Stimulated activated CD4-positive, alpha-beta T cell treated with anti-CD3 and anti-CD28 coated beads, Interleukin-15, amount 100 ng/mL, for 1 hour (primary cell): ENCODE results near the gene LINC01488.

Experiments
- DNase-seq, 2 donors: peaks; one replicate each; pipeline ENCODE4 v3.0.0-alpha.2; 2020; ENCODE audit warnings: low read depth in 1 of 2, low spot score in 1 of 2

The LINC01488 gene

GRCh38 chr11:69445131-69445470 lies 36.4 kb upstream of the LINC01488 start:
- DNase-seq = no peak

GRCh38 chr11:69446108-69446507 lies 35.4 kb upstream of the LINC01488 start:
- DNase-seq = no peak

- no peak for DNase-seq
Measured at GRCh38 chr11:69447786-69448185, 33.7 kb upstream of the LINC01488 start.

DNA sequence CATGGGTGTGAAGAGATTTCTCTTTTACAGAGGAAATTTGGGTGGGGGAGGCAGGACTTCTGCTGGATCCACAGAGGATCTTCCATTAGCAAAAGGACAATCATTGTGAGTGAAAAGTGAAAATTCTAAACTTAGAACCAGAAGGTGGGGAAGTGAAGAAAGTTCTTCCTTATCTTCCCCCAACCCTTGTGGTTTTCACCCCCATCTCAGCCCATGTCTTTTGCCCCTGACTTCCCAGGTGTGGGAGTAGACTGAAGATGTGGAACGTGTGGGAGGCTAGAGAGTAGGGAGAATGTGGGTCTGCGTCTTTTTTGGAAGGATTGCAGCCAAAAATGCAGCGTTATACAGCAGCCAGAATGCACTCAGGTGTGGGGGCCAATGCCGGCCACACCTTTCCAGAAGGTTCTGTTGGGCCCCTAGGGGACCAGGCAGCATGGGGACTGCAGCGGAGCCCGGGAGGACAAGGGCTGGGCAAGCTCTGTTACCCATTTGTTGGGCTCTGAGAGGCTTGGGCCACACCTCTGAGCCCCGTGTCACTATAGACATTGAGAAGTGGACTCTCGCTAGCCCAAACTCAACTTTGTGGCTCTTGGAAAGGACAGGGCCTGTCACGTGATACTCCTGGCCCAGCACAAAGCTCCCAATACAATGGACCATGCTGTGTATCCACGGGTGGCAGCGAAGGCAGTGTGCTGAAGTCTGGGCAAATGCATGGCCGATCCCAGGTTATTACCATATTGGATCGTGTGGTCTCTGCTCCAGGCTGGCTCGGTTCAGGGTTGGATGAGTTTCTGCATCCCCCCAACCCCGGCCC lies 32.8 kb upstream of the LINC01488 start:
- DNase-seq = no peak

- no peak for DNase-seq
Measured at GRCh38 chr11:69449320-69450063, 32.0 kb upstream of the LINC01488 start.

DNA sequence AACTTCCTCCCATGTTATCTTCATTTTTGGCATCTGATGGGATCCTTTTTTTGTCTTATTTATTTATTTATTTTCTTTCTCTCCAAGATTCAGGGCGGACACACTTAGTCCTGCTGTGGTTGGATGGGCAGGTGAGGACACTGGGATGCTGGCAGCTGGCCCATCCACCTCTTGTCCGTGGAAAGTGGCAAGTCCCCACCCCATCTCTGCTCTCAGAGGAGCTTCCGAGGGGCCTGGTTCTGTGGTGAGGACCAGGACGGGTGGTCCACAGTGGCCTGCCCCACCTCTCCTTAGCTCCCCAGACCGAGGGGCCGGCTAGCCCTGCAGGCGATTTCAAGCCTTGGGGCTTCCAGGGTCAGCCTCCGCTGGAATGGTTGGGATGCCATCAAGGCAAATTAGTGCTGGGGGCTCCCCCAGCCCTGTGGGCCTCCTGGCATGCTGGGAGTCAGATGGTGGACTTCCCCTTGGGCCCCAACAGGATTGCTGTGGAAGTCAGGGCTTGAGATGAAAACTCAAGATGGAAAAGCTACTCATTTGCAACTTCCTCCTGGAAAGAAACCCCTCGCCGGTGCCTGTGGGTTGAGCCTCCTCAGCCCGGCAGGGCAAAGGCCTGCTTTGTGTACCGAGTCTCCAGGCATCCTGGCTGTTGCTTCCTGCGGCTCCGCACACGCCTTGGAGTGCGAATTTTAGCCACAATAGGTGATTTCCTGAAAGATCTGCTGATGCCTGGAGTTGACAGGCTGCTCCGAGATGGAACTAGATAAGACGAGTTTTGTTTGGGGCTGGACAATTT lies 31.2 kb upstream of the LINC01488 start:
- DNase-seq = no peak

GRCh38 chr11:69450857-69451220 lies 30.6 kb upstream of the LINC01488 start:
- DNase-seq = no peak

DNA sequence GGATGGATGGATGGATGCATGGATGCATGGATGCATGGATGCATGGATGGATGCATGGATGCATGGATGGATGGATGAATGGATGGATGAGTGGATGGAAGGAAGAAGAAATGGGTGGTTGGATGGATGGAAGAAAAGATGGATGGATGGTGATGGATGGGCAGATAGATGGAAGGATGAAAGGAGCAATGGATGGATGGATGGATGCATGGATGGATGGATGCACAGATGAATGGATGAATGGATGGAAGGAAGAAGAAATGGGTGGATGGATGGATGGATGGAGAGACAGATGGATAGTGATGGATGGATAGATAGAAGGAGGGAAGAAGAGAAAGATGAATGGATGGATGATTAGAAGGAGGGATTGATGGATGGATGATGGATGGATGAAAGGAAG lies 30.2 kb upstream of the LINC01488 start:
- no peak for DNase-seq

DNA sequence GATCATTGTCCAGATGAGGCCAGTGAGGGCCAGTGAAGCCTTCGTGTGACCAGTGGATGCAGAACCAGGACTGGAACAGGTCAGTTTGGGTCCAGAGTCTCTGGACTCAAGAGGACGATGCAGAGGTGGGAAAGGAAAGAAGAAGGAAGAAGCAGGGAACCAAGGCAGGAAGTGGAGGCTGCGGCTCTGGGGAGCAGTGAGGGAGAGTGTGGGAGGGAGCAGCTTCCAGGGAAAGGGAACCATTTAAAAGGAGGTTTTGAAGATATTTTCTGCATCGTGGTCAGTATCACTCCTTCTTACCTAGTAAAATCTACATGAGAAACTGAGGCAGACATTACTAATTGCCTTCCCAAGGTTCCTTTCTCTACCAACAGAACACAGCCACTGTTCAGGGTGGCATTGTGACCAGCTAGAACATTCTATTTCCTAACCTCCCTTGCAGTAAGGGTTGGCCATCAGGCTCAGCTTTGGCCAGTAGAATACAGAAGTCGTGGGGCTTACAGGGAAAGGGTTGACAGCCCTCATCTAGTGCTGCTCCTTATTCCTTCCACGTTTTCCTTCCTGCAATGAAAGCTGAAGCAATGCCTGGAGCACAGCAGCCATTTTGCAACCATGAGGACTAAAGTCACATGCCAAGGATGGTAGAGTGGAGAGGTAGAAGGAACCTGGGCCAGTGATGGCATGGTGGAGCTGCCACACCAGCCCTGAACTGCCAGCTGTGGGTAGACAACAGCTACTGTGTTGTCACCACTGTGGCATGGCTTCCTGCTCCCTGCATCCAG lies 29.1 kb upstream of the LINC01488 start:
- no peak for DNase-seq

- no peak for DNase-seq
Measured at GRCh38 chr11:69453151-69453550, 28.3 kb upstream of the LINC01488 start.

DNA sequence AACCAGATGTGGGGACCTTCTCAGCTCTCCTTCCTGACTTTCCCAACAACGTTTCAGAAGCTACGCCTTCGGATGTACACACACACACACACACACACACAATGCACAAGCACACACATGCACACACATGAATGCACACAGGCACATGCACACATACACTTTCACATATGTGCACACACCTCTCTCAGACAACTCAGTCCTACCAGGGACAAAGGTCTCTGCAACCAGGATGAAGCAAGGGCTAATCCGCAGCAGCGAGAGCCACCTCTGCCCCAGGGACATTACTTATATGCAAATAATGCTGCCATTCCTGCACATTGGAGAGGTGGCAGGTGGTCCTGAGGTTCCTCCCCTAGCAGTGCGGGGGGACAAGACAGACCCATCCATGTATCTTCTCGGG lies 27.4 kb upstream of the LINC01488 start:
- DNase-seq = no peak

GRCh38 chr11:69455969-69456368 lies 25.5 kb upstream of the LINC01488 start:
- DNase-seq = no peak

DNA sequence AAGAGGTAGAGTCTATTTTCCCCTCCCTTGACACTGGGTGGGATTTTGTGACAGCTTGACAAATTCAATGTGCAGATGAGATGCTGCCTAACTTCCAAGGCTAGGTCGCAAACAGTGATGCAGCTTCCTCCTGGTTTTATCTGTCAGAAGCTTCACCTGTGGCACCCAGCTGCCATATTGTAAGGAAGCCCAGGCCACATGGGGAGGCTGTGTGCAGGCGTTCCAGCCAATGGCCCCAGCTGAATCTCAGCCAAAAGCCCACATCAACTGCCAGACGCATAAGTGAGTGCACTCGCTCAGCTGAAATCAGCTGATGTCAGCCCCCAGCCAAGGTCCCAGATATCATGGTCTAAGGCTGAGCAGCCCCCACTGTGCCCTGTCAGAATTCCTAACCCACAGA lies 24.8 kb upstream of the LINC01488 start:
- no peak for DNase-seq

DNA sequence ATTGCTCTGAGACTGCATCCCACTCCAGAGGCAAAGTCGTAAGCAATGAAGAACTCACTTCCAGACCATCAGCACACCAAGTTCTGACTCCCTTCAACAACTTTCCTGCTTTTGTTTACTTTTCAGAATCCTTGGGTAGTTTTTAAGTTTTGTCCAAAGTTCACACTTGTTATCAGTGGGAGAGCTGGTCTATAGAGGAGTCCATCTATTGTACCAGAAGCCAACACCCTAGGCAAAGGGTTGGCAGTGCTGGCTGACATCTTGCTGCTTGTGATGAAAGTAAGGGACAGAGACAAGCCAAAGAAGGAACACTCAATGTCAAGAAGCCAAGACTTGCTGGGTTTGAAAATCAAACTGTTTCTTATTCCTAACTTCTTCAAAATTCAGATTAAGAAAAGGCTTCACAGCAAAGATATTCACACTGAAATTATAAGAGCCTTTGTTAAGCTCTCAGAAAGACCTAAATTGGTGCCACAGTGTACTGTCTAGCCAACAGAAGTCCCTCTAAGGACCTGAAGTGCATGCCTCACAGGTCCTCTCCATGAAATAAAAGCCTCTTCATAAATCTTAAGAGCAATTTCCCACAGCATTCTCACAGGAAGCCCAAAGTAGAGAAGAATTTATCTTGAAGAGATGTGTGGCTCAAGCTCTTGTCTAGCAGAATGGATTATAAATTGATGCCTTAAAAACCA lies 21.5 kb upstream of the LINC01488 start:
- no peak for DNase-seq

DNA sequence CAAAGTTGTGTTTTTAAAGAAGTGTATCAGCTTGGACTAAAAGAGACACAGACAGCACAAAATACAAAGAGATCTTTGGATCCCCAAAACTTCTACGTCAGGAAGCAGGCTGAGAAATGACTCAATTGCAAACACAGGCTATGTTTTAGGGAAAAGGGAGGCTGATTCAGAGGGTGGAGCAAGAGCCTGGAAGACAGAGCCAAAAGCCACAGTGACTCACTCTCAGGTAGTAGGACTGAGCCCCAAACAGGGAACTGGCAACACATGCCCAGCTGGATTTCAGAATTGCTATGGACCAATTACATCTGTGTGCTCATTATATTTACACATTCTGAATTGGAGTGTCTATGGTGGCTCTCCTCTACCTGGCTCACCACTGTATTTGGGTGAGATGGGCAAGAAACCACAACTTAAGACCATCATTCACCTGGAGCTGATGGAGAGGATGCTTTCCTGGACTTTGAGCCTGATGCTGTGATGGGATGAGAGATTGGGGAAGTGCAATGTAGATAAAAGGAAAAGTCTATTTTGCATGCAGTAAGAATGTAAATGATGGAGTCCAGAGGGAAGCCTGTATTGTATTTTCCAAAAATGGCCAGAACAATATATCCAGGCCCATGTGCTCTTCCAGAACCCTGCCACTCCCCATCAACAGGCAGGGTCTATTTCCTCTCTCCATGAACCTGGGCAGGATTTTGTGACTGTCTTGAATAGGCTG lies 20.8 kb upstream of the LINC01488 start:
- no peak for DNase-seq

DNA sequence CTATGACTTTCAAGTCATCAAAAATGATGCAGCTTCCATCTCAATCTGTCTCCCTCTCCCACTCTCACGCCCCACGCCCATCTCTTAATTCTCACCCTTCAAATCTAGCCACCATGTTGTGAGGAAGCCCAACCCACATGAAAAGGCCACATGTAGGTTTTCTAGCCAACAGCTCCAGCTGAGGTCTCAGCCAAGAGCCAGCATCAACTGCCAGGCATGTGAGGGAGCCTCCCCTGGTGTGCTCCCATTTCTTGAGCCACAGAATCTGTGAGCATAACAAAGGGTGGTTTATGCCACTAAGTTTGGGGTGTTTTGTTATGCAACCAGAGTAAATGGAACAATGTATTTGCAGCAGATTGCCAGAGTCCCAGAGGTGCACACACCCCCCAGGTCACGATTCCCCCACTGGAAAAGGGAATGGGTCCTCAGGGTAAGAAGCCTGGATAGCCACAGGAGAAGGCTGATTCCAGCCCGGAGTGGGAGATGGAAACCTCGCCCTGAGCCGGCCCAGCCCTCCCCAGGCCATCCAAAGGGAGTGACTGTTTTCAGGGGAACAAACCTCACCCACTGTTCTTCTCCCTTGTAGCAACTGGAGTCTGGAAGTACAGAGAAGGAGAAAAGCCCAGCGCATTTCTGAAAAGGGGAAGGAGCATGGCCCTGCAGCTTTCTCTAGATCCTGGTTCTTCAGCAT lies 20.0 kb upstream of the LINC01488 start:
- no peak for DNase-seq

DNA sequence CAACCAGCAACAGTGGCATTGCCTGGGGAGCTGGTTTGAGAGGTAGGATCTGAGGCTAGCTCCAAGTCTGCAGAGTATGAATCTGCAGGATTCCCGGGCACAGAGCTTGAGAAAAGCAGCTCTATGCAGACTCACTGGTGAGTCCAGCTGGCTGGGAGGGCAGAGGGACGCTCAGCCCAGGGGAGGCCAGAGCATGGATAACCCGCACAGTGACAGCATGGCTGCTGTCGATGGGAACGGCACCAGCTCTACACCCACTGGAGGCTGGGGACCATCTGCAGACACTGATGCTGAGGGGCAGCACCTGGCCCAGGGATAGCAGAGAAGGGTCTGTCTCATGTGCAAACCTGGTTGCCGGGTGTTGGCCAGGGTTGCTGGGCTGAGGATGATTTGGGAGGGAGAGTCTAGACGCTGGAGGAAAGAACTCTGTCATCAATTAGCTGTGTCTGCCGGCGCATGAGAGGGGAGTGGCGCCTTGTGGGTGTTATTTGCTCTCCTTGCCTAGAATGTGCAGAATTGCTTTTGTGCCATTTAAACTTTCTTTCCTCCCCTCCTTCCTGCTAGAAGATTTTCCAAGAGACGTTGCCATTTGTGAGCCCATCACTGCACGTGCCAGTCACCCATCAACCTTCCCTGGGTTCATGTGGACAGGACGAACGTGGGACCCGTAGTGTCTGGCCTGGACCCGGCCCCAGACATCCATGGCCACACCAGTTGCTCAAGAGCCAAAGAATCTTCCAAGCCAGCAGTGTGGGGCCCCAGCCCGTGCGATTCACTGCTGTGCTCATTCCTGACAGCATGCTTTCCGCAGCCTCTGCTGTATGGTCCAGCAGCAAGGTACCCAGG lies 19.1 kb upstream of the LINC01488 start:
- no peak for DNase-seq

DNA sequence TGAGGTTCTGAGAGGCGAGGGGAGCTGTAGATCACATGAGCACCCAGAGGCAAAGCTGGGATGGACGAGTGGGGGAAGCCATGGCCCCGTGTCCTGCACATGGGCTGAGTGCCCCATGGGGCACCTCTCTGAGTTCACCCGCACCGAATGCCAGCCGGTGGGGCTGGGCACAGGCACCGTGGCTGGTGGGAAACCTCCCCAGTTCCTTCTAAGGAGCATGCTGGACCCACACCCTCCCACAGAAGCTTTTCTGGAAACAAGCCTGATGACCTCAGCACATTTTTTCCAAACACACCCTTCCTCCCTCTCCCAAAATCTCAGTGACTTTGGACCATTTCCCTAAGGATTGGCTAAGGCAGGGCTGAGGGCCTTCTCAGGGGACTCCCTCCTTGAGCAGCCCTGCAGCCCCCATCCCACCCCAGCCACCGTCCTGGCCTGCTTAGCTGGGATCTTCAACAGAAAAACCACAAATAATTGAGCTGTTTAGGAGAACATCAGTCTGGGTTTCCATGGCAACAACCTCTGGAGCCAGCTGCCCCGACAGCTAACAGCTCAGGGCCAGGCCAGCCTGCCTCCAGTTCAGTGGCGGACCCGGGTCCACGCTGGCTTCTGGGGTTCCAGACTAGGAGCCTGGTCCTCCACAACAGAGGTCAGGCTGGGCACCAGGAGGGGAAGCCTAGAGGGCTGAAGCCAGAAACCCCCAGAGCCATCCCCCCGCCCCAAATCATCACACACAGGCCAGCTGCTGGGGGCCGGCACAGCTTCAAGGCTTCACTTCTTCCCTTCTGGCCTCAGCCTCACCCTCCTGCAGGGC lies 18.1 kb upstream of the LINC01488 start:
- no peak for DNase-seq
